WTC11 (cell line): ENCODE results near the gene MYBPC2. TPM values are rescaled to one million over a fixed set of nuclear protein-coding genes. Genes with fewer than 3 reads are reported as not detected.
A peak's percentile ranks its signal among the peaks of the same experiment; 100 is the strongest.

Source experiments
- ATAC-seq: fragments of 200-7000 bp; cut with Tn5 transposase; 2 replicates; pipeline ENCODE4 v1.10.0; 2021; ENCODE audit warnings: mild to moderate bottlenecking, moderate library complexity
- CTCF ChIA-PET: fragments of 300-600 bp; sonication (Branson Sonifier 250); formaldehyde crosslinking; loops from one replicate; lab custom pipeline; 2021; ENCODE audit warnings: antibody characterized with exemption; lab: Charles Lee
- POLR2A ChIA-PET: fragments of 350-600 bp; sonication (Branson Sonifier 250); formaldehyde crosslinking; loops from one replicate; lab custom pipeline; 2021; ENCODE audit warnings: antibody characterized with exemption; lab: Charles Lee
- DNase-seq: peaks from one replicate; pipeline ENCODE4 v3.0.0; 2021; ENCODE audit warnings: low spot score
- H3K27ac Mint-ChIP-seq: 2 replicates; pipeline ENCODE4 v1.8.0; 2021; ENCODE audit warnings: mixed read lengths
- H3K27me3 Mint-ChIP-seq: 2 replicates; pipeline ENCODE4 v1.8.0; 2021; ENCODE audit warnings: low read depth, mild to moderate bottlenecking, moderate library complexity, mixed read lengths
- H3K36me3 Mint-ChIP-seq: 2 replicates; pipeline ENCODE4 v1.8.0; 2021; ENCODE audit warnings: mixed read lengths
- H3K4me1 Mint-ChIP-seq: 2 replicates; pipeline ENCODE4 v1.8.0; 2022; ENCODE audit warnings: mixed read lengths
- H3K4me3 Mint-ChIP-seq: 2 replicates; pipeline ENCODE4 v1.8.0; 2021; ENCODE audit warnings: mild to moderate bottlenecking, moderate library complexity, mixed read lengths
- H3K9me3 Mint-ChIP-seq: 2 replicates; pipeline ENCODE4 v1.8.0; 2021; ENCODE audit warnings: mixed read lengths
- CREB1 ChIP-seq: sonication (generic); formaldehyde crosslinking; IDR thresholded peaks from 2 replicates; pipeline ENCODE4 v1.8.0; 2023; ENCODE audit warnings: mild to moderate bottlenecking, missing genetic modification reagents
- CREM ChIP-seq: sonication (generic); formaldehyde crosslinking; IDR thresholded peaks from 2 replicates; pipeline ENCODE4 v1.8.1; 2022; ENCODE audit warnings: mild to moderate bottlenecking, missing genetic modification reagents, moderate library complexity
- ESRRA ChIP-seq: sonication (generic); formaldehyde crosslinking; IDR thresholded peaks from 2 replicates; pipeline ENCODE4 v1.8.1; 2022; ENCODE audit warnings: mild to moderate bottlenecking, missing genetic modification reagents, borderline replicate concordance
- GABPB1 ChIP-seq: sonication (generic); formaldehyde crosslinking; IDR thresholded peaks from 2 replicates; pipeline ENCODE4 v1.8.1; 2023; ENCODE audit warnings: mild to moderate bottlenecking, missing genetic modification reagents
- NFATC4 ChIP-seq: fragments of 250-450 bp; sonication (Bioruptor Pico); IDR thresholded peaks from 2 replicates; pipeline ENCODE4 v1.9.0; 2021; ENCODE audit warnings: mild to moderate bottlenecking
- NFYB ChIP-seq: sonication (generic); formaldehyde crosslinking; conservative IDR thresholded peaks from 2 replicates; pipeline ENCODE4 v1.8.0; 2022; ENCODE audit warnings: low read depth, missing genetic modification reagents
- SMAD3 ChIP-seq: sonication (generic); formaldehyde crosslinking; IDR thresholded peaks from 2 replicates; pipeline ENCODE4 v1.8.0; 2022; ENCODE audit warnings: missing genetic modification reagents, mild to moderate bottlenecking, borderline replicate concordance
- SP1 ChIP-seq: sonication (generic); formaldehyde crosslinking; conservative IDR thresholded peaks from 2 replicates; pipeline ENCODE4 v1.8.1; 2022; ENCODE audit warnings: missing genetic modification reagents
- TCF7 ChIP-seq: sonication (generic); formaldehyde crosslinking; IDR thresholded peaks from 2 replicates; pipeline ENCODE4 v1.8.0; 2022; ENCODE audit warnings: mild to moderate bottlenecking, low read depth, missing genetic modification reagents, moderate library complexity
- TEAD4 ChIP-seq: sonication (generic); formaldehyde crosslinking; IDR thresholded peaks from 2 replicates; pipeline ENCODE4 v1.8.0; 2022; ENCODE audit warnings: mild to moderate bottlenecking, missing genetic modification reagents
- ZBTB21 ChIP-seq: sonication (generic); formaldehyde crosslinking; IDR thresholded peaks from 2 replicates; pipeline ENCODE4 v1.8.1; 2023; ENCODE audit warnings: mild to moderate bottlenecking, missing genetic modification reagents, borderline replicate concordance
- ZNF232 ChIP-seq: sonication (generic); formaldehyde crosslinking; IDR thresholded peaks from 2 replicates; pipeline ENCODE4 v1.8.0; 2022; ENCODE audit warnings: mild to moderate bottlenecking, missing genetic modification reagents
- total RNA-seq: library from RNA; stranded (reverse); gene quantifications from 3 replicates; pipeline ENCODE4 v1.2.3, GENCODE V29; 2021
- TF ChIP-seq, protein P1 (sequence below): sonication (generic); formaldehyde crosslinking; IDR thresholded peaks from 2 replicates; pipeline ENCODE4 v1.8.1; 2022; ENCODE audit warnings: missing genetic modification reagents, borderline replicate concordance
- TF ChIP-seq, protein P2 (sequence below): sonication (generic); formaldehyde crosslinking; IDR thresholded peaks from 2 replicates; pipeline ENCODE4 v1.8.1; 2023; ENCODE audit warnings: mild to moderate bottlenecking, moderate library complexity, missing genetic modification reagents
- TF ChIP-seq, protein P3 (sequence below): sonication (generic); formaldehyde crosslinking; IDR thresholded peaks from 2 replicates; pipeline ENCODE4 v1.8.0; 2022; ENCODE audit warnings: mild to moderate bottlenecking, missing genetic modification reagents
- TF ChIP-seq, protein P4 (sequence below): sonication (generic); formaldehyde crosslinking; IDR thresholded peaks from 2 replicates; pipeline ENCODE4 v1.8.1; 2022; ENCODE audit warnings: mild to moderate bottlenecking, moderate library complexity, missing genetic modification reagents
- TF ChIP-seq, protein P5 (sequence below): sonication (generic); formaldehyde crosslinking; IDR thresholded peaks from 2 replicates; pipeline ENCODE4 v1.8.1; 2023; ENCODE audit warnings: mild to moderate bottlenecking, missing genetic modification reagents
- TF ChIP-seq, protein P6 (sequence below): fragments of 250-450 bp; sonication (Bioruptor Pico); conservative IDR thresholded peaks from 2 replicates; pipeline ENCODE4 v1.9.0; 2021; ENCODE audit warnings: mild to moderate bottlenecking
- TF ChIP-seq, protein P7 (sequence below): sonication (generic); formaldehyde crosslinking; IDR thresholded peaks from 2 replicates; pipeline ENCODE4 v1.8.1; 2023; ENCODE audit warnings: mild to moderate bottlenecking, missing genetic modification reagents, moderate library complexity
- TF ChIP-seq, protein P8 (sequence below): sonication (generic); formaldehyde crosslinking; IDR thresholded peaks from 2 replicates; pipeline ENCODE4 v1.8.0; 2022; ENCODE audit warnings: mild to moderate bottlenecking, missing genetic modification reagents
- TF ChIP-seq, protein P9 (sequence below): sonication (generic); formaldehyde crosslinking; IDR thresholded peaks from 2 replicates; pipeline ENCODE4 v1.8.1; 2022; ENCODE audit warnings: low read depth, missing genetic modification reagents, borderline replicate concordance

MYBPC2 gene
- total RNA-seq, 1 experiment from 2014 or later: 2.6 TPM

DNA sequence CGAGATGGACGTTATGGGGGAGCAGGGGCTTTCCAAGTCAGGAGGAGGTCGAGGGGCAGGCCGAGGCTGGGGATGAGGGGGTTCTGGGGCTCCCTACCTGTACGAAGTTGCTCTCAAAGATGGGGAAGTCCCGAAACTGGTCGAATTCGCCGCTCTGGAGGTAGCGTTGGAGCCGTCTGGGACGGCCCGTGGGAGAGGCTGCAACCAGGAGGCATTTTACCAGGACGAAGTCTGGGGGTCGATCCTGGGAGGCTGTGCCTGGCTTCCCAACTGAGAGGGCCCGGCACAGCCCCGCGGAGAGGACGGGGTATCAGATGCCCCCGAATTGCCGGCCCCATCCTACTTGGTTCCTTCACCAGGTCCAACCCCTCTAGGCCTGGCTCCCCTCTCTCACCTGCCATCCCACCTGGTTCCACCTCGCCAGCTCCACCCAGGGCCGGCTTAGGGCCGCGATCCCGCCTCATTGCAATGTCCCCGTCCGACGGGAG lies 43.1 kb downstream of the MYBPC2 start:
- Mint-ChIP-seq H3K36me3 (peaks cover 23% of the 10 kb centered on the region), H3K4me1 (peaks cover 9% of the 10 kb centered on the region), H3K9me3 (peaks cover 14% of the 10 kb centered on the region), H3K4me3 (peak overlapping the region; percentile 98), H3K27me3 (no peaks in the 10 kb centered on the region; the same call in none of the 2 replicates), H3K27ac (peak overlapping the region; percentile 87)
- DNase-seq (no peak), ATAC-seq (peak; percentile 35; the same call in 1 of the 2 replicates)
- POLR2A ChIA-PET: no interaction called here
- TF ChIP-seq, protein P1, sequence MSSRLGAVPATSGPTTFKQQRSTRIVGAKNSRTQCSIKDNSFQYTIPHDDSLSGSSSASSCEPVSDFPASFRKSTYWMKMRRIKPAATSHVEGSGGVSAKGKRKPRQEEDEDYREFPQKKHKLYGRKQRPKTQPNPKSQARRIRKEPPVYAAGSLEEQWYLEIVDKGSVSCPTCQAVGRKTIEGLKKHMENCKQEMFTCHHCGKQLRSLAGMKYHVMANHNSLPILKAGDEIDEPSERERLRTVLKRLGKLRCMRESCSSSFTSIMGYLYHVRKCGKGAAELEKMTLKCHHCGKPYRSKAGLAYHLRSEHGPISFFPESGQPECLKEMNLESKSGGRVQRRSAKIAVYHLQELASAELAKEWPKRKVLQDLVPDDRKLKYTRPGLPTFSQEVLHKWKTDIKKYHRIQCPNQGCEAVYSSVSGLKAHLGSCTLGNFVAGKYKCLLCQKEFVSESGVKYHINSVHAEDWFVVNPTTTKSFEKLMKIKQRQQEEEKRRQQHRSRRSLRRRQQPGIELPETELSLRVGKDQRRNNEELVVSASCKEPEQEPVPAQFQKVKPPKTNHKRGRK (CRISPR knock-in tag): no peak
- TF ChIP-seq, protein P2, sequence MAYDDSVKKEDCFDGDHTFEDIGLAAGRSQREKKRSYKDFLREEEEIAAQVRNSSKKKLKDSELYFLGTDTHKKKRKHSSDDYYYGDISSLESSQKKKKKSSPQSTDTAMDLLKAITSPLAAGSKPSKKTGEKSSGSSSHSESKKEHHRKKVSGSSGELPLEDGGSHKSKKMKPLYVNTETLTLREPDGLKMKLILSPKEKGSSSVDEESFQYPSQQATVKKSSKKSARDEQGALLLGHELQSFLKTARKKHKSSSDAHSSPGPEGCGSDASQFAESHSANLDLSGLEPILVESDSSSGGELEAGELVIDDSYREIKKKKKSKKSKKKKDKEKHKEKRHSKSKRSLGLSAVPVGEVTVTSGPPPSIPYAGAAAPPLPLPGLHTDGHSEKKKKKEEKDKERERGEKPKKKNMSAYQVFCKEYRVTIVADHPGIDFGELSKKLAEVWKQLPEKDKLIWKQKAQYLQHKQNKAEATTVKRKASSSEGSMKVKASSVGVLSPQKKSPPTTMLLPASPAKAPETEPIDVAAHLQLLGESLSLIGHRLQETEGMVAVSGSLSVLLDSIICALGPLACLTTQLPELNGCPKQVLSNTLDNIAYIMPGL (CRISPR knock-in tag): no peak
- CTCF ChIA-PET: interaction anchor here (0.6 to 2.6 kb wide), 4 partner anchors 10 to 80 kb away, joined by 3 to 13 read pairs (median 6); no protein-coding TSS in a partner anchor

DNA sequence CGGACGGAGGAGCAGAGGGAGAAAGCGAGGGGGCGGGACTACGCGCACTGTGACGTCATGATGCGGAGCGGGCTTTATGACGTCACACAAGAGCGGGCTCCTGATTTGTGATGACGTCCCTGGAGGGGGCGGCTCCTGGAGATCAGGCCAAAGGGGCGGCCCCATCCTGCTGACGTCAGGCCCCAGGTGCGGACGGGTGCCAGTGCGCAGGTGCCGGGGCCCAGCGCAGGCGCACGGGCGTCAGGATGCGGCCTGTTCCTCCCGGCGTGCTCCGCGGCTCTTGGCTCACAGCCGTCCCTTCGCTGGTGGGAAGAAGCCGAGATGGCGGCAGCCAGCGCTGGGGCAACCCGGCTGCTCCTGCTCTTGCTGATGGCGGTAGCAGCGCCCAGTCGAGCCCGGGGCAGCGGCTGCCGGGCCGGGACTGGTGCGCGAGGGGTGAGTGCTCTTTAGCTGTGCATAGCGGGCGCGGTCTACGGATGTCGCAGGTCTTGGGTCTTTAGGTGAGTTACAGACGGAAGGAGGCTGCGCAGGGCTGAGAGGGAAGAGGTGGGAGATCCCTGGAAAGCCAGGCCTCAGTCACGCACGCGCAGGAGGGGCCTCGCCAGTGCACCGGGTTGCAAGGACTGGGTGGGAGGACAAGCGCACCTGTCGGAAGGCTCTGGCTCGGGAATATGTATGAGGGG lies 43.7 kb downstream of the MYBPC2 start, which contains the start of the genes EMC10 and GARIN5A:
TSS of gene EMC10 (plus strand) at position 284 of the 683 bp plus-strand sequence. CDS start at position 322, 38 bp downstream.
TSS of gene GARIN5A (minus strand) at position 625 of the 683 bp plus-strand sequence. CDS start at position 165, 460 bp downstream.
- ChIA-PET POLR2A (no interaction called here), CTCF (interaction anchor here (0.6 to 2.6 kb wide), 4 partner anchors 10 to 119 kb away, joined by 3 to 8 read pairs (median 3); no protein-coding TSS in a partner anchor)
- Mint-ChIP-seq H3K4me1 (peaks cover 9% of the 10 kb centered on the region), H3K36me3 (peaks cover 27% of the 10 kb centered on the region), H3K27ac (peak within 1 kb of the TSS; percentile 99), H3K9me3 (peaks cover 11% of the 10 kb centered on the region), H3K27me3 (no peaks in the 10 kb centered on the region; the same call in none of the 2 replicates), H3K4me3 (peak within 1 kb of the TSS; percentile 98)
- DNase-seq: peak; percentile 97
- ATAC-seq: peak; percentile 92
- TF ChIP-seq CREB1 (CRISPR knock-in tag) (peak; percentile 78), TCF7 (no peak), NFYB (CRISPR knock-in tag) (0 out of 2 replicates have a peak, but pooled peaks have one; percentile 23), SP1 (CRISPR knock-in tag) (peak; percentile 93), ZBTB21 (CRISPR knock-in tag) (peak; percentile 100), ZNF232 (CRISPR knock-in tag) (0 out of 2 replicates have a peak, but pooled peaks have one; percentile 42), ESRRA (CRISPR knock-in tag) (0 out of 2 replicates have a peak, but pooled peaks have one; percentile 19), CREM (CRISPR knock-in tag) (peak; percentile 99), SMAD3 (CRISPR knock-in tag) (peak; percentile 41; the same call in 1 of the 2 replicates), TEAD4 (CRISPR knock-in tag) (peak; percentile 60; the same call in 1 of the 2 replicates), NFATC4 (CRISPR knock-in tag) (no peak), GABPB1 (no peak)
- TF ChIP-seq, protein P3, sequence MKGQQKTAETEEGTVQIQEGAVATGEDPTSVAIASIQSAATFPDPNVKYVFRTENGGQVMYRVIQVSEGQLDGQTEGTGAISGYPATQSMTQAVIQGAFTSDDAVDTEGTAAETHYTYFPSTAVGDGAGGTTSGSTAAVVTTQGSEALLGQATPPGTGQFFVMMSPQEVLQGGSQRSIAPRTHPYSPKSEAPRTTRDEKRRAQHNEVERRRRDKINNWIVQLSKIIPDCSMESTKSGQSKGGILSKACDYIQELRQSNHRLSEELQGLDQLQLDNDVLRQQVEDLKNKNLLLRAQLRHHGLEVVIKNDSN (CRISPR knock-in tag): 0 out of 2 replicates have a peak, but pooled peaks have one; percentile 32
- TF ChIP-seq, protein P4, sequence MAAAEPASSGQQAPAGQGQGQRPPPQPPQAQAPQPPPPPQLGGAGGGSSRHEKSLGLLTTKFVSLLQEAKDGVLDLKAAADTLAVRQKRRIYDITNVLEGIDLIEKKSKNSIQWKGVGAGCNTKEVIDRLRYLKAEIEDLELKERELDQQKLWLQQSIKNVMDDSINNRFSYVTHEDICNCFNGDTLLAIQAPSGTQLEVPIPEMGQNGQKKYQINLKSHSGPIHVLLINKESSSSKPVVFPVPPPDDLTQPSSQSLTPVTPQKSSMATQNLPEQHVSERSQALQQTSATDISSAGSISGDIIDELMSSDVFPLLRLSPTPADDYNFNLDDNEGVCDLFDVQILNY (CRISPR knock-in tag): peak; percentile 83
- TF ChIP-seq, protein P5, sequence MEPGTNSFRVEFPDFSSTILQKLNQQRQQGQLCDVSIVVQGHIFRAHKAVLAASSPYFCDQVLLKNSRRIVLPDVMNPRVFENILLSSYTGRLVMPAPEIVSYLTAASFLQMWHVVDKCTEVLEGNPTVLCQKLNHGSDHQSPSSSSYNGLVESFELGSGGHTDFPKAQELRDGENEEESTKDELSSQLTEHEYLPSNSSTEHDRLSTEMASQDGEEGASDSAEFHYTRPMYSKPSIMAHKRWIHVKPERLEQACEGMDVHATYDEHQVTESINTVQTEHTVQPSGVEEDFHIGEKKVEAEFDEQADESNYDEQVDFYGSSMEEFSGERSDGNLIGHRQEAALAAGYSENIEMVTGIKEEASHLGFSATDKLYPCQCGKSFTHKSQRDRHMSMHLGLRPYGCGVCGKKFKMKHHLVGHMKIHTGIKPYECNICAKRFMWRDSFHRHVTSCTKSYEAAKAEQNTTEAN (CRISPR knock-in tag): peak; percentile 32; the same call in 1 of the 2 replicates
- TF ChIP-seq, protein P6, sequence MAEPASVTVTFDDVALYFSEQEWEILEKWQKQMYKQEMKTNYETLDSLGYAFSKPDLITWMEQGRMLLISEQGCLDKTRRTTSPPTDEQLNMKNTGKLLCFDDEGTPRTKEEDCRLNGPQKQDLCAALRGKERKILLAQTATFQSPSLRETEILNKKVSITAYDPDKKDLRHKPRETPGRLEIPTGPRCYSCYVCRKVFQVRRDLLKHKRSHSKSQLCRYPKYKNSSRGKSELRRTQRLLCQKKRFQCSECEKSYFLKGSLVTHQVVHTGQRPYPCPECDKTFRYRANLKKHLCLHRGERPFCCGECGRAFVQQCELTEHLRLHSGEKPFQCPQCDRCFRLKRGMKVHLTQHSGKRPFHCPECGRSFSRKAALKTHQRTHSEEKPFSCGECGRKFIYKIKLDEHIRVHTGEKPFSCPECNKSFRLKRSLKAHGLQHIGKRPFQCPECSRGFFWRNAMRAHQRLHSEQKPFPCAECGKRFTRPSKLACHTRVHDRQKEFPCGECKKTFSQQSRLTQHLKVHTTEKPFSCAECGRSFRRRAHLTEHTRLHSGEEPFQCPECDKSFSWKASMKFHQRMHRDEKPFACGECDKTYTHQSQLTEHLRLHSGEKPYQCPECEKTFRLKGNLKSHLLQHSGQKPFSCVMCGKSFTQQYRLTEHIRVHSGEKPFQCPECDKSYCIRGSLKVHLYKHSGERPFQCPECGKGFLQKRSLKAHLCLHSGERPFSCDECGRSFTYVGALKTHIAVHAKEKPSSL (CRISPR knock-in tag): no peak
- TF ChIP-seq, protein P7, sequence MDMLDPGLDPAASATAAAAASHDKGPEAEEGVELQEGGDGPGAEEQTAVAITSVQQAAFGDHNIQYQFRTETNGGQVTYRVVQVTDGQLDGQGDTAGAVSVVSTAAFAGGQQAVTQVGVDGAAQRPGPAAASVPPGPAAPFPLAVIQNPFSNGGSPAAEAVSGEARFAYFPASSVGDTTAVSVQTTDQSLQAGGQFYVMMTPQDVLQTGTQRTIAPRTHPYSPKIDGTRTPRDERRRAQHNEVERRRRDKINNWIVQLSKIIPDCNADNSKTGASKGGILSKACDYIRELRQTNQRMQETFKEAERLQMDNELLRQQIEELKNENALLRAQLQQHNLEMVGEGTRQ (CRISPR knock-in tag): peak; percentile 42
- TF ChIP-seq, protein P8, sequence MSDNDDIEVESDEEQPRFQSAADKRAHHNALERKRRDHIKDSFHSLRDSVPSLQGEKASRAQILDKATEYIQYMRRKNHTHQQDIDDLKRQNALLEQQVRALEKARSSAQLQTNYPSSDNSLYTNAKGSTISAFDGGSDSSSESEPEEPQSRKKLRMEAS (CRISPR knock-in tag): peak; percentile 88
- TF ChIP-seq, protein P9, sequence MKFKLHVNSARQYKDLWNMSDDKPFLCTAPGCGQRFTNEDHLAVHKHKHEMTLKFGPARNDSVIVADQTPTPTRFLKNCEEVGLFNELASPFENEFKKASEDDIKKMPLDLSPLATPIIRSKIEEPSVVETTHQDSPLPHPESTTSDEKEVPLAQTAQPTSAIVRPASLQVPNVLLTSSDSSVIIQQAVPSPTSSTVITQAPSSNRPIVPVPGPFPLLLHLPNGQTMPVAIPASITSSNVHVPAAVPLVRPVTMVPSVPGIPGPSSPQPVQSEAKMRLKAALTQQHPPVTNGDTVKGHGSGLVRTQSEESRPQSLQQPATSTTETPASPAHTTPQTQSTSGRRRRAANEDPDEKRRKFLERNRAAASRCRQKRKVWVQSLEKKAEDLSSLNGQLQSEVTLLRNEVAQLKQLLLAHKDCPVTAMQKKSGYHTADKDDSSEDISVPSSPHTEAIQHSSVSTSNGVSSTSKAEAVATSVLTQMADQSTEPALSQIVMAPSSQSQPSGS (CRISPR knock-in tag): peak; percentile 37; the same call in 1 of the 2 replicates
